K562 (cell line): ENCODE results near the gene NPAS3. TPM values are rescaled to one million over a fixed set of nuclear protein-coding genes. Genes with fewer than 3 reads are reported as not detected.

Source experiments
- ATAC-seq: fragments of 200-7000 bp; cut with Tn5 transposase; 3 replicates; pipeline ENCODE4 v1.9.1; 2020; ENCODE audit warnings: moderate library complexity
- BruUV-seq: library from RNA; stranded (reverse); fragments of 400-500 nt; replicated peaks from 2 replicates; lab custom pipeline; 2021; lab: Mats Ljungman, UMichigan
- CTCF ChIA-PET: fragments of 300-600 bp; formaldehyde crosslinking; extraction: SDS; loops from one replicate; lab custom pipeline; 2021; ENCODE audit warnings: low intra/inter-chr PET ratio; lab: Yijun Ruan, JAX
- POLR2A ChIA-PET: fragments of 300-600, 350-650 bp; sonication (Branson Sonifier 250); formaldehyde crosslinking; extraction: SDS; loops from one replicate; lab custom pipeline; 2021; ENCODE audit warnings: antibody characterized with exemption, inconsistent platforms; lab: Yijun Ruan, JAX
- DNase-seq, 4 experiments: peaks; one replicate each; pipeline versions ENCODE4 v3.0.0 to v3.0.0-alpha.2; 2011 to 2018; ENCODE audit warnings: low spot score in 3 of 4, mixed read lengths in 3 of 4; ENCODE audit errors: extremely low read depth in 1 of 4
- FAIRE-seq: peaks from 2 replicates; lab custom pipeline; 2011; peaks lifted over from hg19 to GRCh38; lab: Jason Lieb, UNC
- H2AFZ ChIP-seq: 2 replicates; pipeline ENCODE4 v1.6.0; 2011; ENCODE audit warnings: low read depth, low read length, control low read depth, inconsistent platforms
- H3K27ac ChIP-seq: fragments of 200-600 bp; 3 replicates; pipeline ENCODE4 v1.8.0; 2011; ENCODE audit warnings: low read depth, mild to moderate bottlenecking, control low read depth, inconsistent platforms, low read length, moderate library complexity, mixed read lengths; ENCODE audit errors: extremely low read depth
- H3K27me3 ChIP-seq, 2 experiments: fragments of 300-600 bp in 1 of 2; 2 replicates in 1 of 2; 3 replicates in 1 of 2; pipeline versions ENCODE4 v1.6.0 to v1.8.0; 2011; ENCODE audit warnings: inconsistent platforms in 2 of 2, low read length in 2 of 2, mild to moderate bottlenecking in 1 of 2, mixed read lengths in 1 of 2, moderate library complexity in 1 of 2; ENCODE audit not compliant: control insufficient read depth in 2 of 2, insufficient read depth in 2 of 2
- H3K36me3 ChIP-seq: fragments of 300-600 bp; 3 replicates; pipeline ENCODE4 v1.8.0; 2011; ENCODE audit warnings: mild to moderate bottlenecking, low read length, inconsistent platforms; ENCODE audit not compliant: control insufficient read depth, insufficient read depth
- H3K4me1 ChIP-seq, 2 experiments: fragments of 200-600 bp in 1 of 2; replicated peaks in 1 of 2; 2 replicates in 1 of 2; 3 replicates in 1 of 2; pipeline versions ENCODE4 v1.5.1 to v1.8.0; 2011; ENCODE audit warnings: inconsistent platforms in 2 of 2, low read length in 2 of 2, mild to moderate bottlenecking in 1 of 2, mixed read lengths in 1 of 2, moderate library complexity in 1 of 2; ENCODE audit not compliant: control insufficient read depth in 2 of 2, insufficient read depth in 2 of 2
- H3K4me2 ChIP-seq: 2 replicates; pipeline ENCODE4 v1.6.1; 2011; ENCODE audit warnings: low read length, control low read depth, inconsistent platforms, mixed read lengths; ENCODE audit not compliant: insufficient read depth
- H3K4me3 ChIP-seq: fragments of 200-600 bp; sonication (generic), shearing (Covaris generic); 2 replicates; pipeline ENCODE4 v1.5.1; 2016; ENCODE audit warnings: control low read depth, inconsistent platforms
- H3K79me2 ChIP-seq: fragments of 200-600 bp; 3 replicates; pipeline ENCODE4 v1.8.0; 2011; ENCODE audit warnings: low read length, inconsistent platforms; ENCODE audit not compliant: control insufficient read depth, insufficient read depth
- H3K9ac ChIP-seq, 2 experiments: 2 replicates each; pipeline versions ENCODE4 v1.6.0 to v1.6.1; 2011; ENCODE audit warnings: low read depth in 2 of 2, low read length in 2 of 2, control low read depth in 1 of 2, inconsistent platforms in 1 of 2, mild to moderate bottlenecking in 1 of 2, mixed read lengths in 1 of 2; ENCODE audit not compliant: insufficient read depth in 1 of 2
- H3K9me1 ChIP-seq: one replicate; pipeline ENCODE4 v1.6.0; 2011; ENCODE audit warnings: inconsistent platforms, mild to moderate bottlenecking, low read length, moderate library complexity; ENCODE audit not compliant: control insufficient read depth, insufficient read depth
- H3K9me3 ChIP-seq: replicated peaks from 2 replicates; pipeline ENCODE4 v1.5.1; 2011; ENCODE audit warnings: low read depth, low read length, inconsistent platforms; ENCODE audit not compliant: control insufficient read depth, insufficient read depth
- H4K20me1 ChIP-seq: replicated peaks from 2 replicates; pipeline ENCODE4 v1.6.1; 2011; ENCODE audit warnings: low read length, inconsistent platforms, mixed read lengths; ENCODE audit not compliant: control insufficient read depth, insufficient read depth
- POLR3A ChIP-seq: IDR thresholded peaks from 2 replicates; pipeline ENCODE4 v1.6.1; 2011; ENCODE audit warnings: borderline replicate concordance, mild to moderate bottlenecking, moderate library complexity; ENCODE audit not compliant: insufficient read length, insufficient read depth; ENCODE audit errors: extremely low read depth
- TBP ChIP-seq: optimal IDR thresholded peaks from 2 replicates; pipeline ENCODE3; 2011; ENCODE audit warnings: low read depth, low read length, improper control_type of control experiment
- ZNF253 ChIP-seq: fragments of 250-450 bp; sonication (Bioruptor Pico); conservative IDR thresholded peaks from 2 replicates; pipeline ENCODE4 v1.6.1; 2021; ENCODE audit warnings: mild to moderate bottlenecking
- WGBS: fragments of 100-300 bp; shearing (Covaris generic); methylation state at CpG from one replicate; pipeline ENCODE4 v1.1.6; 2016; ENCODE audit warnings: low coverage, mixed read lengths; ENCODE audit not compliant: insufficient coverage; ENCODE audit errors: missing lambda C conversion rate; 5-methylcytosine and 5-hydroxymethylcytosine counted together
- in situ Hi-C: fragments of 300-500 bp; cut with MboI; formaldehyde crosslinking; loops from 4 replicates; pipeline ENCODE4 v1.15.0; 2018; ENCODE audit warnings: inconsistent platforms, mixed read lengths
- intact Hi-C: fragments of 100-400 bp; cut with micrococcal nuclease; formaldehyde crosslinking; loops from 2 replicates; pipeline ENCODE4 v1.14.2; 2022
- polyA plus RNA-seq, 8 experiments: library from polyadenylated mRNA; depleted of rRNA in 4 of 8; stranded (reverse) in 5 of 8; unstranded in 3 of 8; fragments of >200 nt; fragmentation: Nextera tagmentation in 2 of 8; fragmentation: Illumina TruSeq in 1 of 8; extraction: Ambion mirVana in 2 of 8; extraction: Trizol in 1 of 8; gene quantifications; 2 replicates each; pipeline versions ENCODE4 v1.2.1 to v1.2.3, GENCODE V29; 2011 to 2014; ENCODE audit warnings: inconsistent platforms in 1 of 8, missing spikeins in 1 of 8
- total RNA-seq, 7 experiments: library from RNA; depleted of rRNA in 6 of 7; stranded (reverse); fragments of >200 nt in 6 of 7; fragmentation: Illumina TruSeq in 2 of 7; extraction: Trizol in 2 of 7; gene quantifications; 2 replicates each; pipeline versions ENCODE4 v1.2.1 to v1.2.3, GENCODE V29; 2011 to 2021; ENCODE audit warnings: low replicate concordance in 1 of 7
- TF ChIP-seq, protein P1 (sequence below): fragments of 450-650 bp; IDR thresholded peaks from 2 replicates; pipeline ENCODE4 v1.6.1; 2016; ENCODE audit warnings: mild to moderate bottlenecking

The NPAS3 gene
- total and polyA plus RNA-seq, 9 of the 15 experiments (the other 6 are each of a cell fraction or from before 2014, with no cell fraction given) = 0.04 TPM; not detected in 8

- TF ChIP-seq TBP = peak; percentile 79
- peak; percentile 36 for TF ChIP-seq POLR3A
- TF ChIP-seq, protein P1, sequence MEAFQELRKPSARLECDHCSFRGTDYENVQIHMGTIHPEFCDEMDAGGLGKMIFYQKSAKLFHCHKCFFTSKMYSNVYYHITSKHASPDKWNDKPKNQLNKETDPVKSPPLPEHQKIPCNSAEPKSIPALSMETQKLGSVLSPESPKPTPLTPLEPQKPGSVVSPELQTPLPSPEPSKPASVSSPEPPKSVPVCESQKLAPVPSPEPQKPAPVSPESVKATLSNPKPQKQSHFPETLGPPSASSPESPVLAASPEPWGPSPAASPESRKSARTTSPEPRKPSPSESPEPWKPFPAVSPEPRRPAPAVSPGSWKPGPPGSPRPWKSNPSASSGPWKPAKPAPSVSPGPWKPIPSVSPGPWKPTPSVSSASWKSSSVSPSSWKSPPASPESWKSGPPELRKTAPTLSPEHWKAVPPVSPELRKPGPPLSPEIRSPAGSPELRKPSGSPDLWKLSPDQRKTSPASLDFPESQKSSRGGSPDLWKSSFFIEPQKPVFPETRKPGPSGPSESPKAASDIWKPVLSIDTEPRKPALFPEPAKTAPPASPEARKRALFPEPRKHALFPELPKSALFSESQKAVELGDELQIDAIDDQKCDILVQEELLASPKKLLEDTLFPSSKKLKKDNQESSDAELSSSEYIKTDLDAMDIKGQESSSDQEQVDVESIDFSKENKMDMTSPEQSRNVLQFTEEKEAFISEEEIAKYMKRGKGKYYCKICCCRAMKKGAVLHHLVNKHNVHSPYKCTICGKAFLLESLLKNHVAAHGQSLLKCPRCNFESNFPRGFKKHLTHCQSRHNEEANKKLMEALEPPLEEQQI = no peak
- no peak for TF ChIP-seq ZNF253 (CRISPR knock-in tag)
- H3K27me3 ChIP-seq = peaks cover 3 to 7% of the 10 kb centered on the region in 2 experiments; a peak in 2 of 5 replicates
- FAIRE-seq (no peak), ATAC-seq (no peak), DNase-seq (no peak)
- no peak overlapping the region for H3K4me3 ChIP-seq
- 0% methylated on average over 3 of the region's 3 CpGs for WGBS
- intact Hi-C loops = no loop called here
- in situ Hi-C loops = no loop called here
- no peaks in the 10 kb centered on the region for H4K20me1 ChIP-seq
- ChIA-PET CTCF (no interaction called here), POLR2A (interaction anchor here (0.7 to 0.8 kb wide), 2 partner anchors 9 to 182 kb away, joined by 3 to 4 read pairs; no protein-coding TSS in a partner anchor)
- no TSS peak for BruUV-seq
- H3K9me3 ChIP-seq = no peaks in the 10 kb centered on the region
- H3K9me1 ChIP-seq = no peaks in the 10 kb centered on the region
- no peak overlapping the region for H2AFZ ChIP-seq
- no peak overlapping the region for H3K9ac ChIP-seq
- no peaks in the 10 kb centered on the region for H3K79me2 ChIP-seq
- H3K36me3 ChIP-seq = no peaks in the 10 kb centered on the region
- no peaks in the 10 kb centered on the region for H3K4me1 ChIP-seq
- H3K27ac ChIP-seq = no peak overlapping the region
- H3K4me2 ChIP-seq = no peak overlapping the region
Measured at GRCh38 chr14:33736979-33737378, 798.3 kb downstream of the NPAS3 start.
